K562 (cell line): ENCODE data around the gene DAG1. TPM values are rescaled to one million over a fixed set of nuclear protein-coding genes. Genes with fewer than 3 reads are reported as not detected.

Experiments used
- BCL6 ChIP-seq: fragments of 250-450 bp; sonication (Bioruptor Pico); IDR thresholded peaks from 2 replicates; pipeline ENCODE4 v1.4.0; 2020
- JUND ChIP-seq, 2 experiments: IDR thresholded peaks; 2 replicates in 1 of 2; 3 replicates in 1 of 2; pipeline ENCODE4 v1.6.1; 2011; ENCODE audit warnings: borderline replicate concordance in 2 of 2, low read depth in 2 of 2, low read length in 2 of 2, improper control_type of control experiment in 1 of 2, missing biosample characterization in 1 of 2, missing genetic modification characterization in 1 of 2, missing genetic modification reagents in 1 of 2
- NRF1 ChIP-seq, 2 experiments: fragments of 450-650 bp; IDR thresholded peaks in 1 of 2; conservative IDR thresholded peaks in 1 of 2; 2 replicates each; pipeline ENCODE4 v1.6.1; 2014; ENCODE audit warnings: mild to moderate bottlenecking in 2 of 2
- RBM39 ChIP-seq: fragments of 200-400 bp; formaldehyde crosslinking; optimal IDR thresholded peaks from 2 replicates; pipeline ENCODE3; 2018; ENCODE audit warnings: low read depth, low read length
- ZBTB7A ChIP-seq: IDR thresholded peaks from 2 replicates; pipeline ENCODE4 v1.6.1; 2011; ENCODE audit warnings: low read depth, mild to moderate bottlenecking, low read length, moderate library complexity, borderline replicate concordance; ENCODE audit not compliant: control insufficient read depth
- ZNF124 ChIP-seq: sonication (generic); formaldehyde crosslinking; IDR thresholded peaks from 2 replicates; pipeline ENCODE4 v1.8.1; 2022; ENCODE audit warnings: missing genetic modification reagents
- ZNF311 ChIP-seq: fragments of 250-450 bp; sonication (Bioruptor Pico); IDR thresholded peaks from 2 replicates; pipeline ENCODE4 v1.4.0; 2020; ENCODE audit warnings: mild to moderate bottlenecking, moderate library complexity
- ZNF79 ChIP-seq: fragments of 250-450 bp; sonication (Bioruptor Pico); IDR thresholded peaks from 2 replicates; pipeline ENCODE4 v1.4.0; 2020; ENCODE audit warnings: low read depth, mild to moderate bottlenecking, moderate library complexity
- polyA plus RNA-seq, 8 experiments: library from polyadenylated mRNA; depleted of rRNA in 4 of 8; stranded (reverse) in 5 of 8; unstranded in 3 of 8; fragments of >200 nt; fragmentation: Nextera tagmentation in 2 of 8; fragmentation: Illumina TruSeq in 1 of 8; extraction: Ambion mirVana in 2 of 8; extraction: Trizol in 1 of 8; gene quantifications; 2 replicates each; pipeline versions ENCODE4 v1.2.1 to v1.2.3, GENCODE V29; 2011 to 2014; ENCODE audit warnings: inconsistent platforms in 1 of 8, missing spikeins in 1 of 8
- total RNA-seq, 7 experiments: library from RNA; depleted of rRNA in 6 of 7; stranded (reverse); fragments of >200 nt in 6 of 7; fragmentation: Illumina TruSeq in 2 of 7; extraction: Trizol in 2 of 7; gene quantifications; 2 replicates each; pipeline versions ENCODE4 v1.2.1 to v1.2.3, GENCODE V29; 2011 to 2021; ENCODE audit warnings: low replicate concordance in 1 of 7
- TF ChIP-seq, protein P1 (sequence below): fragments of 450-650 bp; IDR thresholded peaks from 2 replicates; pipeline ENCODE4 v1.6.1; 2016; ENCODE audit warnings: low read depth
- TF ChIP-seq, protein P2 (sequence below): sonication (generic); formaldehyde crosslinking; IDR thresholded peaks from 2 replicates; pipeline ENCODE4 v1.8.0; 2023; ENCODE audit warnings: mild to moderate bottlenecking, missing genetic modification reagents
- TF ChIP-seq, protein P3 (sequence below): fragments of 200-800 bp; sonication (Bioruptor generic); IDR thresholded peaks from 2 replicates; pipeline ENCODE4 v1.6.1; 2017; ENCODE audit warnings: missing genetic modification characterization, missing compliant biosample characterization

DAG1 gene
- total and polyA plus RNA-seq, 9 of the 15 experiments (the other 6 are each of a cell fraction or from before 2014, with no cell fraction given): 0.29 to 19.6 (median 8.2) TPM

DNA sequence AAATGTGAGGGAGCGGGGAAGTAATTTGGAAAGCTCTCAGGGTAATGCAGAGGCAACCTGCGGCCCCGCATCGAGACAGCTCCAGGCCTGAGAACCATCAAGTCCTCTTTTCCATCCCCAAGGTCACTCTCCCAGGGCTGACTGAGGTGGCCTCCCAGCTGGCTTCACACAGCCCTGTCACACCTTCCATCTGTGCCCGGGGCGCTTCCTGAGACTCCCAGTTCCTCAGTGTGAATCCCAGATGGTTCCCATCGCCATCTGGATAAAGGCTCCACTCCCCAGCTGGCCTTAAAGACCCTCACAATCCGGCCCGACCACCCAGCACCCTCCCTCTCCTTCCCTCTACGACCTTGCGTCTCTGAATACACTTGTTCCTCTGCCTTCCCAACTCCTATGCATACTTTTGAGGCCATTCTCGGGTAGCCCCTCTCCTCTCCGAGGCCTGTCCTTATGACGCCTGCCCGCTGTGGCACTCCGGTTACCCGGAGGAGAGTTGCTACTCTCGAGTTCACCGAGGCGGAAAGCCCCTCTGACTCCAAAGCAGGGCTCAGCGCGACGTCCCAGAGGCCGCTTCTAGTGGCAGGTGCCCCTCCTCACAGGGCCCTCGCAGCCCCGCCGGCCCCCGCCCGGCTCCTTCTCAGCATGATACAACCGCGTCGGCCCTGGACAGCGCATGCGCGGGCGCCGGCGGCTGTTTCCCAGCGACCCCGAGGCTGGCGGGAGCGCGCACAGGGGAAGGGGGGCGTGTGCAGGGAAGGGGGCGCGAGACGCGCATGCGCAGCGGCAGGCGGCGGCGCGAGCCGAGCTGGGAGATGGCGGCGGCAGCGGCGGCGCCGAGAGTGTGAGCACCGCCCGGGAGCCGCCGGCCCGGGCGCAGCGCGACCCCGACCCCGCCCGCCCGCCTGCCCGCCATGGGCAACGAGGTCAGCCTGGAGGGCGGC lies 83.9 kb downstream of the DAG1 start, which contains the start of gene BSN (continued):
- TF ChIP-seq ZNF311 (CRISPR knock-in tag) (no peak), RBM39 (no peak), JUND (IDR thresholded peaks at IDR 0.05; ENCODE audit: borderline replicate concordance, low read depth, low read length) (no peak), JUND (tag; IDR thresholded peaks at IDR 0.05; ENCODE audit: borderline replicate concordance, low read depth, low read length) (no peak), BCL6 (CRISPR knock-in tag) (no peak), ZNF124 (CRISPR knock-in tag) (no peak), ZNF79 (CRISPR knock-in tag) (no peak), NRF1 (conservative IDR thresholded peaks at IDR 0.05 in 1 of 2, IDR thresholded peaks at IDR 0.05 in 1 of 2) (peak; percentile 96), ZBTB7A (peak; percentile 43; the same call in 1 of the 2 replicates)
- TF ChIP-seq, protein P1, sequence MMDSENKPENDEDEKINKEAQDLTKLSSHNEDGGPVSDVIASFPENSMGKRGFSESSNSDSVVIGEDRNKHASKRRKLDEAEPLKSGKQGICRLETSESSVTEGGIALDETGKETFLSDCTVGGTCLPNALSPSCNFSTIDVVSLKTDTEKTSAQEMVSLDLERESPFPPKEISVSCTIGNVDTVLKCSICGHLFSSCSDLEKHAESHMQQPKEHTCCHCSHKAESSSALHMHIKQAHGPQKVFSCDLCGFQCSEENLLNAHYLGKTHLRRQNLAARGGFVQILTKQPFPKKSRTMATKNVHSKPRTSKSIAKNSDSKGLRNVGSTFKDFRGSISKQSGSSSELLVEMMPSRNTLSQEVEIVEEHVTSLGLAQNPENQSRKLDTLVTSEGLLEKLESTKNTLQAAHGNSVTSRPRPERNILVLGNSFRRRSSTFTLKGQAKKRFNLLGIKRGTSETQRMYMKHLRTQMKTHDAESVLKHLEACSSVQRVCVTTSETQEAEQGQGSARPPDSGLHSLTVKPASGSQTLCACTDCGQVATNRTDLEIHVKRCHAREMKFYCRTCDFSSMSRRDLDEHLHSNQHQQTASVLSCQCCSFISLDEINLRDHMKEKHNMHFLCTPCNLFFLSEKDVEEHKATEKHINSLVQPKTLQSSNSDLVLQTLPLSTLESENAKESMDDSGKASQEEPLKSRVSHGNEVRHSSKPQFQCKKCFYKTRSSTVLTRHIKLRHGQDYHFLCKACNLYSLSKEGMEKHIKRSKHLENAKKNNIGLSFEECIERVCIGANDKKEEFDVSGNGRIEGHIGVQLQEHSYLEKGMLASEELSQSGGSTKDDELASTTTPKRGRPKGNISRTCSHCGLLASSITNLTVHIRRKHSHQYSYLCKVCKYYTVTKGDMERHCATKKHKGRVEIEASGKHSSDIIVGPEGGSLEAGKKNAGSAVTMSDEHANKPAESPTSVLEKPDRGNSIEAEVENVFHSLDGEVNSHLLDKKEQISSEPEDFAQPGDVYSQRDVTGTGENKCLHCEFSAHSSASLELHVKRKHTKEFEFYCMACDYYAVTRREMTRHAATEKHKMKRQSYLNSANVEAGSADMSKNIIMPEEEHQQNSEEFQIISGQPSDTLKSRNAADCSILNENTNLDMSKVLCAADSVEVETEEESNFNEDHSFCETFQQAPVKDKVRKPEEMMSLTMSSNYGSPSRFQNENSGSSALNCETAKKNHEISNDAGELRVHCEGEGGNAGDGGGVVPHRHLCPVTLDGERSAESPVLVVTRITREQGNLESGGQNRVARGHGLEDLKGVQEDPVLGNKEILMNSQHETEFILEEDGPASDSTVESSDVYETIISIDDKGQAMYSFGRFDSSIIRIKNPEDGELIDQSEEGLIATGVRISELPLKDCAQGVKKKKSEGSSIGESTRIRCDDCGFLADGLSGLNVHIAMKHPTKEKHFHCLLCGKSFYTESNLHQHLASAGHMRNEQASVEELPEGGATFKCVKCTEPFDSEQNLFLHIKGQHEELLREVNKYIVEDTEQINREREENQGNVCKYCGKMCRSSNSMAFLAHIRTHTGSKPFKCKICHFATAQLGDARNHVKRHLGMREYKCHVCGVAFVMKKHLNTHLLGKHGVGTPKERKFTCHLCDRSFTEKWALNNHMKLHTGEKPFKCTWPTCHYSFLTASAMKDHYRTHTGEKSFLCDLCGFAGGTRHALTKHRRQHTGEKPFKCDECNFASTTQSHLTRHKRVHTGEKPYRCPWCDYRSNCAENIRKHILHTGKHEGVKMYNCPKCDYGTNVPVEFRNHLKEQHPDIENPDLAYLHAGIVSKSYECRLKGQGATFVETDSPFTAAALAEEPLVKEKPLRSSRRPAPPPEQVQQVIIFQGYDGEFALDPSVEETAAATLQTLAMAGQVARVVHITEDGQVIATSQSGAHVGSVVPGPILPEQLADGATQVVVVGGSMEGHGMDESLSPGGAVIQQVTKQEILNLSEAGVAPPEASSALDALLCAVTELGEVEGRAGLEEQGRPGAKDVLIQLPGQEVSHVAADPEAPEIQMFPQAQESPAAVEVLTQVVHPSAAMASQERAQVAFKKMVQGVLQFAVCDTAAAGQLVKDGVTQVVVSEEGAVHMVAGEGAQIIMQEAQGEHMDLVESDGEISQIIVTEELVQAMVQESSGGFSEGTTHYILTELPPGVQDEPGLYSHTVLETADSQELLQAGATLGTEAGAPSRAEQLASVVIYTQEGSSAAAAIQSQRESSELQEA: no peak
- TF ChIP-seq, protein P2, sequence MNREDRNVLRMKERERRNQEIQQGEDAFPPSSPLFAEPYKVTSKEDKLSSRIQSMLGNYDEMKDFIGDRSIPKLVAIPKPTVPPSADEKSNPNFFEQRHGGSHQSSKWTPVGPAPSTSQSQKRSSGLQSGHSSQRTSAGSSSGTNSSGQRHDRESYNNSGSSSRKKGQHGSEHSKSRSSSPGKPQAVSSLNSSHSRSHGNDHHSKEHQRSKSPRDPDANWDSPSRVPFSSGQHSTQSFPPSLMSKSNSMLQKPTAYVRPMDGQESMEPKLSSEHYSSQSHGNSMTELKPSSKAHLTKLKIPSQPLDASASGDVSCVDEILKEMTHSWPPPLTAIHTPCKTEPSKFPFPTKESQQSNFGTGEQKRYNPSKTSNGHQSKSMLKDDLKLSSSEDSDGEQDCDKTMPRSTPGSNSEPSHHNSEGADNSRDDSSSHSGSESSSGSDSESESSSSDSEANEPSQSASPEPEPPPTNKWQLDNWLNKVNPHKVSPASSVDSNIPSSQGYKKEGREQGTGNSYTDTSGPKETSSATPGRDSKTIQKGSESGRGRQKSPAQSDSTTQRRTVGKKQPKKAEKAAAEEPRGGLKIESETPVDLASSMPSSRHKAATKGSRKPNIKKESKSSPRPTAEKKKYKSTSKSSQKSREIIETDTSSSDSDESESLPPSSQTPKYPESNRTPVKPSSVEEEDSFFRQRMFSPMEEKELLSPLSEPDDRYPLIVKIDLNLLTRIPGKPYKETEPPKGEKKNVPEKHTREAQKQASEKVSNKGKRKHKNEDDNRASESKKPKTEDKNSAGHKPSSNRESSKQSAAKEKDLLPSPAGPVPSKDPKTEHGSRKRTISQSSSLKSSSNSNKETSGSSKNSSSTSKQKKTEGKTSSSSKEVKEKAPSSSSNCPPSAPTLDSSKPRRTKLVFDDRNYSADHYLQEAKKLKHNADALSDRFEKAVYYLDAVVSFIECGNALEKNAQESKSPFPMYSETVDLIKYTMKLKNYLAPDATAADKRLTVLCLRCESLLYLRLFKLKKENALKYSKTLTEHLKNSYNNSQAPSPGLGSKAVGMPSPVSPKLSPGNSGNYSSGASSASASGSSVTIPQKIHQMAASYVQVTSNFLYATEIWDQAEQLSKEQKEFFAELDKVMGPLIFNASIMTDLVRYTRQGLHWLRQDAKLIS: no peak
- TF ChIP-seq, protein P3, sequence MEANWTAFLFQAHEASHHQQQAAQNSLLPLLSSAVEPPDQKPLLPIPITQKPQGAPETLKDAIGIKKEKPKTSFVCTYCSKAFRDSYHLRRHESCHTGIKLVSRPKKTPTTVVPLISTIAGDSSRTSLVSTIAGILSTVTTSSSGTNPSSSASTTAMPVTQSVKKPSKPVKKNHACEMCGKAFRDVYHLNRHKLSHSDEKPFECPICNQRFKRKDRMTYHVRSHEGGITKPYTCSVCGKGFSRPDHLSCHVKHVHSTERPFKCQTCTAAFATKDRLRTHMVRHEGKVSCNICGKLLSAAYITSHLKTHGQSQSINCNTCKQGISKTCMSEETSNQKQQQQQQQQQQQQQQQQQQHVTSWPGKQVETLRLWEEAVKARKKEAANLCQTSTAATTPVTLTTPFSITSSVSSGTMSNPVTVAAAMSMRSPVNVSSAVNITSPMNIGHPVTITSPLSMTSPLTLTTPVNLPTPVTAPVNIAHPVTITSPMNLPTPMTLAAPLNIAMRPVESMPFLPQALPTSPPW (CRISPR knock-in tag): peak; percentile 98
